ENCODE data around the gene SPO11. TPM values are rescaled to one million over a fixed set of nuclear protein-coding genes. Genes with fewer than 3 reads are reported as not detected.
A peak's percentile ranks its signal among the peaks of the same experiment; 100 is the strongest.

The SPO11 gene
- total and polyA plus RNA-seq, 10 of the 15 experiments (the other 5 are each of a cell fraction or from before 2014, with no cell fraction given) = not detected

GRCh38 chr20:57351042-57351783, 21.6 kb downstream of the SPO11 start, which contains the start of gene RAE1 (continued):
- no peak for TF ChIP-seq BCL11A (IDR thresholded peaks at IDR 0.05; ENCODE audit: low read depth, low read length)
- TF ChIP-seq RAD51 (IDR thresholded peaks at IDR 0.05) = no peak
- no peak for TF ChIP-seq JUND (IDR thresholded peaks at IDR 0.05; ENCODE audit: low read depth, low read length)
- TF ChIP-seq CBX5 (IDR thresholded peaks at IDR 0.05; ENCODE audit: low read depth) = no peak
- TF ChIP-seq NBN (IDR thresholded peaks at IDR 0.05) = 0 out of 2 replicates have a peak, but pooled peaks have one; percentile 55
- TF ChIP-seq ATF7 (IDR thresholded peaks at IDR 0.05; ENCODE audit: low read depth) = no peak
- TF ChIP-seq, protein P1, sequence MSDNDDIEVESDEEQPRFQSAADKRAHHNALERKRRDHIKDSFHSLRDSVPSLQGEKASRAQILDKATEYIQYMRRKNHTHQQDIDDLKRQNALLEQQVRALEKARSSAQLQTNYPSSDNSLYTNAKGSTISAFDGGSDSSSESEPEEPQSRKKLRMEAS (IDR thresholded peaks at IDR 0.05; ENCODE audit: low read depth, low read length) = no peak
- TF ChIP-seq BMI1 (IDR thresholded peaks at IDR 0.05; ENCODE audit: borderline replicate concordance) = no peak
- TF ChIP-seq, protein P2, sequence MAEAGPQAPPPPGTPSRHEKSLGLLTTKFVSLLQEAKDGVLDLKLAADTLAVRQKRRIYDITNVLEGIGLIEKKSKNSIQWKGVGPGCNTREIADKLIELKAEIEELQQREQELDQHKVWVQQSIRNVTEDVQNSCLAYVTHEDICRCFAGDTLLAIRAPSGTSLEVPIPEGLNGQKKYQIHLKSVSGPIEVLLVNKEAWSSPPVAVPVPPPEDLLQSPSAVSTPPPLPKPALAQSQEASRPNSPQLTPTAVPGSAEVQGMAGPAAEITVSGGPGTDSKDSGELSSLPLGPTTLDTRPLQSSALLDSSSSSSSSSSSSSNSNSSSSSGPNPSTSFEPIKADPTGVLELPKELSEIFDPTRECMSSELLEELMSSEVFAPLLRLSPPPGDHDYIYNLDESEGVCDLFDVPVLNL (IDR thresholded peaks at IDR 0.05; ENCODE audit: low read depth, low read length) = no peak
- TF ChIP-seq SP1 (IDR thresholded peaks at IDR 0.05; ENCODE audit: low read depth, low read length) = no peak
- TF ChIP-seq PAX8 (IDR thresholded peaks at IDR 0.05) = no peak

DNA sequence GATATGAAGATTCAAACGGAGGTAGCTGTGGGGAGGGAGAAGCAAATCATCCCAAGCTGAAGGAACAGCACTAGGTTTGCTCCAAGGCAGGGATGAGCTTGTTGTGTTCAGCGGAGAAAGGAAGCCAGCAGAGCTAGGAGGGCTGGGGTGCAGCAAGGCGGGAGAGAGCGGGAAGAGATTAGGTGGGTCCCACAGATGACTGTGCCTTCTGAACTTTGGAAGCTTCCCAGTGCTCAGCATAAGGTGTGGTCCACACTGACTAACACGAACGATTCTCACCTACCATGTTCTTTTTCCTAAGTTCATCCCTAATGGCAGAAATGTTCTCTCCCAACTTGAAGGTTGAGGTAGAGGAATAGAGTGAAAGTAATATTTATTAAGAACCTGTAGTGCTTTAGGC, 22.7 kb downstream of the SPO11 start:
- SMC1A ChIA-PET (ENCODE audit: uncharacterized antibody, unreplicated experiment) = no interaction called here
- H3K9me3 ChIP-seq (replicated peaks; ENCODE audit: control insufficient read depth, insufficient read depth, low read length) = no peaks in the 10 kb centered on the region
- peak overlapping the region; percentile 73; the same call in 1 of the 2 replicates for H3K9ac ChIP-seq (ENCODE audit: control insufficient read depth, insufficient read depth, low read length)
- H3K4me3 ChIP-seq = peak overlapping the region; percentile 96
- DNase-seq (ENCODE audit: low read depth, low spot score) = no peak
- H3K27me3 ChIP-seq (replicated peaks in 1 of 2; ENCODE audit: control insufficient read depth in 2 of 2, insufficient read depth in 2 of 2, low read length in 1 of 2) = no peaks in the 10 kb centered on the region
- ATAC-seq = no peak
- no peak for FAIRE-seq
- H4K20me1 ChIP-seq (ENCODE audit: control insufficient read depth, insufficient read depth) = no peaks in the 10 kb centered on the region
- BruUV-seq (replicated peaks) = no TSS peak
- H3K4me2 ChIP-seq (ENCODE audit: control insufficient read depth, insufficient read depth) = peak overlapping the region; percentile 92
- POLR2A ChIA-PET = no interaction called here
- H3K27ac ChIP-seq (ENCODE audit: control insufficient read depth, insufficient read depth) = no peak overlapping the region
- in situ Hi-C loops (cut with MboI) (no loop called here), intact Hi-C loops (cut with micrococcal nuclease; ENCODE audit: unreplicated experiment) (no loop called here)
- no peak for TF ChIP-seq BMI1 (IDR thresholded peaks at IDR 0.05; ENCODE audit: borderline replicate concordance)
- TF ChIP-seq PBX3 (IDR thresholded peaks at IDR 0.05; ENCODE audit: insufficient replicate concordance, low read depth, low read length) = no peak
- no peak for TF ChIP-seq YBX1 (IDR thresholded peaks at IDR 0.05)
- no peak for TF ChIP-seq FOS (IDR thresholded peaks at IDR 0.05; ENCODE audit: borderline replicate concordance, extremely low read depth, insufficient read length)
- TF ChIP-seq SUPT20H (IDR thresholded peaks at IDR 0.05; ENCODE audit: borderline replicate concordance, control insufficient read depth, low read depth, low read length) = no peak
- TF ChIP-seq, protein P3, sequence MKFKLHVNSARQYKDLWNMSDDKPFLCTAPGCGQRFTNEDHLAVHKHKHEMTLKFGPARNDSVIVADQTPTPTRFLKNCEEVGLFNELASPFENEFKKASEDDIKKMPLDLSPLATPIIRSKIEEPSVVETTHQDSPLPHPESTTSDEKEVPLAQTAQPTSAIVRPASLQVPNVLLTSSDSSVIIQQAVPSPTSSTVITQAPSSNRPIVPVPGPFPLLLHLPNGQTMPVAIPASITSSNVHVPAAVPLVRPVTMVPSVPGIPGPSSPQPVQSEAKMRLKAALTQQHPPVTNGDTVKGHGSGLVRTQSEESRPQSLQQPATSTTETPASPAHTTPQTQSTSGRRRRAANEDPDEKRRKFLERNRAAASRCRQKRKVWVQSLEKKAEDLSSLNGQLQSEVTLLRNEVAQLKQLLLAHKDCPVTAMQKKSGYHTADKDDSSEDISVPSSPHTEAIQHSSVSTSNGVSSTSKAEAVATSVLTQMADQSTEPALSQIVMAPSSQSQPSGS (IDR thresholded peaks at IDR 0.05; ENCODE audit: low read length) = no peak
- no peak for TF ChIP-seq KLF5 (IDR thresholded peaks at IDR 0.05; ENCODE audit: partially characterized antibody)
- no peak for TF ChIP-seq SIX5 (IDR thresholded peaks at IDR 0.05; ENCODE audit: low read depth, low read length, severe bottlenecking)
- peaks cover 4 to 17% of the 10 kb centered on the region in 2 experiments for H3K36me3 ChIP-seq (ENCODE audit: control insufficient read depth in 2 of 2, insufficient read depth in 2 of 2, low read length in 1 of 2)
- WGBS (ENCODE audit: insufficient coverage, insufficient replicate concordance, low lambda C conversion rate, missing lambda C conversion rate) = 86% methylated on average over 6 of the region's 6 CpGs
- no peak overlapping the region for H2AFZ ChIP-seq (ENCODE audit: control insufficient read depth, low read depth, low read length)
- peaks cover 26% of the 10 kb centered on the region for H3K79me2 ChIP-seq (ENCODE audit: control insufficient read depth, insufficient read depth, low read length)
- CTCF ChIA-PET = interaction anchor here (0.7 to 0.9 kb wide), 2 partner anchors 144 to 832 kb away, joined by 3 to 4 read pairs; no protein-coding TSS in a partner anchor
- RAD21 ChIA-PET (ENCODE audit: unreplicated experiment) = no interaction called here
- H3K4me1 ChIP-seq (ENCODE audit: control insufficient read depth, insufficient read depth, low read length) = peaks cover 4% of the 10 kb centered on the region; the same call in 1 of the 2 replicates

Data from GM12878 (cell line).